ENCODE measurements around the gene ZNRF1. TPM values are rescaled to one million over a fixed set of nuclear protein-coding genes. Genes with fewer than 3 reads are reported as not detected.

Gene ZNRF1
- total RNA-seq, 1 donor from 2014 or later = 115 TPM

- no peaks in the 10 kb centered on the region for H3K9me3 Mint-ChIP-seq (ENCODE audit: unreplicated experiment)
- peaks cover 7% of the 10 kb centered on the region for H3K27me3 Mint-ChIP-seq (ENCODE audit: unreplicated experiment)
- no peak for TF ChIP-seq CTCF (IDR thresholded peaks at IDR 0.05; ENCODE audit: unreplicated experiment)
- peaks cover 5% of the 10 kb centered on the region for H3K36me3 Mint-ChIP-seq (ENCODE audit: low read depth, unreplicated experiment)
- H3K4me3 Mint-ChIP-seq (ENCODE audit: unreplicated experiment) = no peak overlapping the region
- H3K27ac Mint-ChIP-seq (ENCODE audit: unreplicated experiment) = no peak overlapping the region
- no peak for DNase-seq (ENCODE audit: low spot score)
- H3K4me1 Mint-ChIP-seq (ENCODE audit: unreplicated experiment) = peaks cover 42% of the 10 kb centered on the region
These were observed 46.1 kb downstream of the ZNRF1 start for GRCh38 chr16:75044800-75045361.

- Mint-ChIP-seq H3K4me1 (ENCODE audit: unreplicated experiment) (peaks cover 42% of the 10 kb centered on the region), H3K36me3 (ENCODE audit: low read depth, unreplicated experiment) (peaks cover 6% of the 10 kb centered on the region), H3K27ac (ENCODE audit: unreplicated experiment) (no peak overlapping the region), H3K27me3 (ENCODE audit: unreplicated experiment) (peaks cover 5% of the 10 kb centered on the region), H3K4me3 (ENCODE audit: unreplicated experiment) (no peak overlapping the region), H3K9me3 (ENCODE audit: unreplicated experiment) (no peaks in the 10 kb centered on the region)
- DNase-seq (ENCODE audit: low spot score) = no peak
- no peak for TF ChIP-seq CTCF (IDR thresholded peaks at IDR 0.05; ENCODE audit: unreplicated experiment)
These were observed 46.6 kb downstream of the ZNRF1 start for GRCh38 chr16:75045424-75045823.

GRCh38 chr16:75048054-75048453 is 49.2 kb downstream of the ZNRF1 start:
- H3K4me1 Mint-ChIP-seq (ENCODE audit: unreplicated experiment) = peaks cover 42% of the 10 kb centered on the region
- H3K4me3 Mint-ChIP-seq (ENCODE audit: unreplicated experiment) = no peak overlapping the region
- peak overlapping the region; percentile 45 for H3K27ac Mint-ChIP-seq (ENCODE audit: unreplicated experiment)
- TF ChIP-seq CTCF (IDR thresholded peaks at IDR 0.05; ENCODE audit: unreplicated experiment) = no peak
- peaks cover 11% of the 10 kb centered on the region for H3K27me3 Mint-ChIP-seq (ENCODE audit: unreplicated experiment)
- no peaks in the 10 kb centered on the region for H3K9me3 Mint-ChIP-seq (ENCODE audit: unreplicated experiment)
- H3K36me3 Mint-ChIP-seq (ENCODE audit: low read depth, unreplicated experiment) = peaks cover 6% of the 10 kb centered on the region
- no peak for DNase-seq (ENCODE audit: low spot score)

GRCh38 chr16:75048530-75048929 is 49.7 kb downstream of the ZNRF1 start:
- no peak for TF ChIP-seq CTCF (IDR thresholded peaks at IDR 0.05; ENCODE audit: unreplicated experiment)
- peaks cover 11% of the 10 kb centered on the region for H3K27me3 Mint-ChIP-seq (ENCODE audit: unreplicated experiment)
- H3K9me3 Mint-ChIP-seq (ENCODE audit: unreplicated experiment) = no peaks in the 10 kb centered on the region

GRCh38 chr16:75052481-75053202 is 53.8 kb downstream of the ZNRF1 start:
- no peak for TF ChIP-seq CTCF (IDR thresholded peaks at IDR 0.05; ENCODE audit: unreplicated experiment)
- Mint-ChIP-seq H3K27me3 (ENCODE audit: unreplicated experiment) (peaks cover 10% of the 10 kb centered on the region), H3K27ac (ENCODE audit: unreplicated experiment) (no peak overlapping the region), H3K4me3 (ENCODE audit: unreplicated experiment) (peak overlapping the region; percentile 29), H3K36me3 (ENCODE audit: low read depth, unreplicated experiment) (peaks cover 15% of the 10 kb centered on the region), H3K9me3 (ENCODE audit: unreplicated experiment) (no peaks in the 10 kb centered on the region), H3K4me1 (ENCODE audit: unreplicated experiment) (peaks cover 55% of the 10 kb centered on the region)
- DNase-seq (ENCODE audit: low spot score) = no peak

More at GRCh38 chr16:75048530-75048929, 49.7 kb downstream of the ZNRF1 start:
- no peak overlapping the region for H3K4me3 Mint-ChIP-seq (ENCODE audit: unreplicated experiment)
- DNase-seq (ENCODE audit: low spot score) = no peak
- H3K27ac Mint-ChIP-seq (ENCODE audit: unreplicated experiment) = no peak overlapping the region
- peaks cover 37% of the 10 kb centered on the region for H3K4me1 Mint-ChIP-seq (ENCODE audit: unreplicated experiment)
- H3K36me3 Mint-ChIP-seq (ENCODE audit: low read depth, unreplicated experiment) = peaks cover 6% of the 10 kb centered on the region
